Suprapubic skin (tissue), 4 donors: ENCODE data around the gene MUSTN1. TPM values are rescaled to one million over a fixed set of nuclear protein-coding genes. Genes with fewer than 3 reads are reported as not detected.

Source experiments
- DNase-seq, 2 donors: peaks; one replicate each; pipeline ENCODE4 v3.0.0-alpha.2; 2019; ENCODE audit warnings: low spot score in 2 of 2
- H3K27ac ChIP-seq: fragments of 200-600 bp; sonication (generic); one replicate; pipeline ENCODE4 v1.5.1; 2019
- H3K27me3 ChIP-seq: fragments of 200-600 bp; sonication (generic); one replicate; pipeline ENCODE4 v1.5.1; 2019
- H3K36me3 ChIP-seq: fragments of 200-600 bp; sonication (generic); one replicate; pipeline ENCODE4 v1.5.1; 2019
- H3K4me1 ChIP-seq: fragments of 200-600 bp; sonication (generic); one replicate; pipeline ENCODE4 v1.5.1; 2019
- H3K4me3 ChIP-seq: fragments of 200-600 bp; sonication (generic); one replicate; pipeline ENCODE4 v1.5.1; 2019; ENCODE audit warnings: mild to moderate bottlenecking
- H3K9me3 ChIP-seq: fragments of 200-600 bp; sonication (generic); one replicate; pipeline ENCODE4 v1.5.1; 2019
- CTCF ChIP-seq, 2 donors: fragments of 200-600 bp in 1 of 2; fragments of 450-650 bp in 1 of 2; sonication (generic) in 1 of 2; IDR thresholded peaks; one replicate each; pipeline ENCODE4 v1.5.1; 2016 to 2019; ENCODE audit warnings: antibody characterized with exemption in 2 of 2, mild to moderate bottlenecking in 1 of 2, moderate library complexity in 1 of 2
- EP300 ChIP-seq: sonication (generic); formaldehyde crosslinking; IDR thresholded peaks from one replicate; pipeline ENCODE4 v1.6.1; 2017; ENCODE audit warnings: antibody characterized with exemption
- POLR2A ChIP-seq, 2 donors: fragments of 450-650 bp; IDR thresholded peaks; one replicate each; pipeline ENCODE4 v1.6.1; 2017; ENCODE audit warnings: antibody characterized with exemption in 2 of 2, mild to moderate bottlenecking in 2 of 2, moderate library complexity in 2 of 2
- POLR2AphosphoS5 ChIP-seq, 3 donors: sonication (generic); formaldehyde crosslinking; IDR thresholded peaks; one replicate each; pipeline ENCODE4 v1.6.1; 2017; ENCODE audit warnings: antibody characterized with exemption in 3 of 3
- WGBS: methylation state at CpG from one replicate; pipeline ENCODE4 v1.1.5; 2018; 5-methylcytosine and 5-hydroxymethylcytosine counted together
- total RNA-seq, 4 donors: library from RNA; depleted of rRNA; stranded (reverse); fragments of >200 nt; gene quantifications; one replicate each; pipeline ENCODE4 v1.1.0, GENCODE V29; 2016

MUSTN1 gene
- total RNA-seq, 4 donors from 2014 or later = 1.6 to 14.5 (median 8.3) TPM

DNA sequence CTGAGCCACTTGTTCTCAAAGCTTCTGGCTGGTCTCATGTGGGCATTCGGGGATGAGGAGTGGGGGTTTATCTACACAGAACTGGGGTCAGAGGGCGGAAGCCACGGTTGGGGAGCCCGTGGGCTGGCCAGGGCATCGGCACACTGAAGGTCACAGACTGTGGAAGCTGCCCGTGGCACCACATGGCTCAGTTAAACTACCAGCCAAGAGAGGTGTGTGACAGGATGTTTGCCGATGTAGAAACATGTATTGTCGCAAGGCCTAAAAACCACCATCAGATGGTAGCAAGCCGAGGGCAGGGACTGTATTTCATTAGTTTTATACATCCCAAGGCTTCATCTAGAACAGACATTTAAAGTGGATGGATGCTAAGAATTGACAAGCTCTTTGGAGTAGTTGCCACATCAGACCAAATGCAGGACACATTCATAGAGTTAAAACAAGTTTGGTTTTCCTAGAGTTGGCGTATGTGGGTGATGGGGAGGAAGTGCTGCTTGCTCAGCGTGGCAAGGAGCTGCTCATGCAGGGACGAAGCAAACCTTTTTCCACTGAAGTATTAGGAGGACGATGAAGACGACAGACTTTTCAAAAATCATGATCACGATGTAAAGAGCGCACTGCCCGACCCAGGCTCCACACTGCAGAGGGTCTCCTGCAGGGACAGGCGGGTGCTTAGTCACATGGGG lies 9.6 kb upstream of the MUSTN1 start:
- Histone ChIP-seq H3K36me3 (peaks cover 49% of the 10 kb centered on the region), H3K4me1 (peaks cover 31% of the 10 kb centered on the region), H3K4me3 (no peak overlapping the region), H3K27me3 (no peaks in the 10 kb centered on the region), H3K27ac (peak overlapping the region; percentile 58), H3K9me3 (no peaks in the 10 kb centered on the region)
- no peak for DNase-seq
- WGBS = 84% methylated on average over 18 of the region's 18 CpGs
- TF ChIP-seq POLR2A (IDR thresholded peaks at IDR 0.05) (no peak), POLR2AphosphoS5 (IDR thresholded peaks at IDR 0.05) (no peak), CTCF (IDR thresholded peaks at IDR 0.05) (no peak), EP300 (no peak)

DNA sequence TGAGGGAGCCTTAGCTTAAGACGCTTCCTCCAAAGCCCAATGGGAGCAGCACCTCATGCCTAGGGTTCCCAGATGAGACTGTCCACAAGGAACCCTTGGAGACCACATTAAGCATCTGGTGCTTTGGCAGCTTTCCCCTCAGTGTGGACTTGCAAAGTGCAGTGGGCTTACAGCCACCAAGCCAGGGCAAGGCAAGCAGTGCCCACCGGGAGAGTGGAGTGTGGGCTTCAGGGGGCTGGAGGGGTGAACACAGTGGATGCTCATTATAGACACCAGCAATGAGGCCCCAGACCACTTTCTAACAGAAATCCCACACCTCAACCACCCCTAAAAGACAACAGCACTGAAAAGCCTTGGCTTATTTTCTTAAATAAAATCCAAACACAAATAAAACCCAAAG lies 9.1 kb upstream of the MUSTN1 start:
- Histone ChIP-seq H3K4me1 (peaks cover 31% of the 10 kb centered on the region), H3K27me3 (no peaks in the 10 kb centered on the region), H3K9me3 (no peaks in the 10 kb centered on the region), H3K36me3 (peaks cover 49% of the 10 kb centered on the region), H3K27ac (peak overlapping the region; percentile 58), H3K4me3 (no peak overlapping the region)
- WGBS = 100% methylated on average over 2 of the region's 2 CpGs
- TF ChIP-seq POLR2AphosphoS5 (IDR thresholded peaks at IDR 0.05) (no peak), POLR2A (IDR thresholded peaks at IDR 0.05) (no peak), CTCF (IDR thresholded peaks at IDR 0.05) (no peak), EP300 (no peak)
- no peak for DNase-seq

DNA sequence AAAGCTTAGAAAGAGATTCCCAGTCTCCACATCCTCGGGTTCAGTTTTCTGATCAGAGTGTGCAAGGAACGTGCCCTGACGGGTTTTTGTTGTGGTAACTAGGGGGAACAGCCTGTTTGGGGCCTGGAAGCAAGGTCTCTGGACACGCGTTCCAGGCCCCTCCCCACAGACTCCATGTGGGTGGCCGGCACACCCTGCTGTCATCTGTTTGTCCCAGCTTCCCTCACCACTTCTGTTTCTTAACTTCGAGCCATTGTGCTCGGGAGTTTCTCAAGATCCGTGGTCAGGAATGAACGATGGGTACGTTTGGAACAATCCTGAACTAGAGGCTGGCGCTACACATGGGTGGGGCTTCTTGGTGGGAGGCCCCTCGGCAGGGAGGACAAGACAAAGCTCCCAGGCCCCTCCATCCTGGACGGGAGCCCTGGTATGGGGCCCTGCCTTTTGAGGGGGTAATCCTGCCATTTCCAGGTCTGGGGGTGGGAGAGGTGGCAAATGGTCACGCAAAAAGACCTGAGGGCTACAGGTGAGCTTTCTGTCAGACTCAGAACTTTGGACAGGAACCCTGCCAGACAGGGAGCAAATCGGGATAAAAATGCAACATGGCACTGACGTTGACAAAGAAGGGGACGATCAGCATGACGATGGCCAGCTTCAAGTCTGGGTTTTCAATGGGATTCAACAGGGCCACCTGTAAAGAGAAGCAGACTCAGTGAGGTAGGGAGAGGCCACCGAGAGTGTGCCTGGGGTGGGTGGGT lies 8.5 kb upstream of the MUSTN1 start:
- Histone ChIP-seq H3K4me1 (peaks cover 31% of the 10 kb centered on the region), H3K4me3 (no peak overlapping the region), H3K27ac (peak overlapping the region; percentile 58), H3K27me3 (no peaks in the 10 kb centered on the region), H3K36me3 (peaks cover 49% of the 10 kb centered on the region), H3K9me3 (no peaks in the 10 kb centered on the region)
- no peak for TF ChIP-seq POLR2A (IDR thresholded peaks at IDR 0.05)
- 73% methylated on average over 19 of the region's 20 CpGs for WGBS
- no peak for DNase-seq

- no peak for TF ChIP-seq POLR2A (IDR thresholded peaks at IDR 0.05)
- TF ChIP-seq EP300 = no peak
- no peak for TF ChIP-seq POLR2AphosphoS5 (IDR thresholded peaks at IDR 0.05)
- TF ChIP-seq CTCF (IDR thresholded peaks at IDR 0.05) = no peak
- Histone ChIP-seq H3K4me3 (no peak overlapping the region), H3K4me1 (peaks cover 31% of the 10 kb centered on the region), H3K27ac (peak overlapping the region; percentile 48), H3K27me3 (no peaks in the 10 kb centered on the region), H3K36me3 (peaks cover 43% of the 10 kb centered on the region), H3K9me3 (no peaks in the 10 kb centered on the region)
- no peak for DNase-seq
- 74% methylated on average over 7 of the region's 7 CpGs for WGBS
These were observed 7.6 kb upstream of the MUSTN1 start for GRCh38 chr3:52842424-52842823.

GRCh38 chr3:52841981-52842340 lies 7.1 kb upstream of the MUSTN1 start:
- no peak for TF ChIP-seq CTCF (IDR thresholded peaks at IDR 0.05)
- TF ChIP-seq POLR2A (IDR thresholded peaks at IDR 0.05) = no peak
- TF ChIP-seq EP300 = no peak
- TF ChIP-seq POLR2AphosphoS5 (IDR thresholded peaks at IDR 0.05) = no peak

More at GRCh38 chr3:52841981-52842340, 7.1 kb upstream of the MUSTN1 start:
- no peak for DNase-seq
- Histone ChIP-seq H3K4me3 (no peak overlapping the region), H3K4me1 (peaks cover 31% of the 10 kb centered on the region), H3K27ac (no peak overlapping the region), H3K9me3 (no peaks in the 10 kb centered on the region), H3K27me3 (no peaks in the 10 kb centered on the region), H3K36me3 (peaks cover 41% of the 10 kb centered on the region)
- 80% methylated on average over 12 of the region's 12 CpGs for WGBS
